HUES6 (cell line): ENCODE measurements around the gene PPL.

Experiments
- H3K27ac ChIP-seq: 2 replicates; pipeline ENCODE4 v1.7.0; 2013; ENCODE audit warnings: low read depth, mild to moderate bottlenecking, low read length, inconsistent platforms
- H3K27me3 ChIP-seq: 2 replicates; pipeline ENCODE4 v1.6.1; 2013; ENCODE audit warnings: low read length; ENCODE audit not compliant: control insufficient read depth, insufficient read depth
- H3K36me3 ChIP-seq: 2 replicates; pipeline ENCODE4 v1.6.1; 2013; ENCODE audit warnings: low read length; ENCODE audit not compliant: control insufficient read depth, insufficient read depth
- H3K4me1 ChIP-seq: 2 replicates; pipeline ENCODE4 v1.6.1; 2013; ENCODE audit warnings: low read length; ENCODE audit not compliant: control insufficient read depth, insufficient read depth
- H3K4me3 ChIP-seq: 2 replicates; pipeline ENCODE4 v1.5.1; 2013; ENCODE audit warnings: low read depth, low read length
- H3K9ac ChIP-seq: one replicate; pipeline ENCODE4 v1.6.1; 2013; ENCODE audit warnings: mild to moderate bottlenecking, low read length
- H3K9me3 ChIP-seq: 2 replicates; pipeline ENCODE4 v1.6.1; 2013; ENCODE audit warnings: low read depth, low read length; ENCODE audit not compliant: control insufficient read depth, insufficient read depth

PPL gene, protein sequence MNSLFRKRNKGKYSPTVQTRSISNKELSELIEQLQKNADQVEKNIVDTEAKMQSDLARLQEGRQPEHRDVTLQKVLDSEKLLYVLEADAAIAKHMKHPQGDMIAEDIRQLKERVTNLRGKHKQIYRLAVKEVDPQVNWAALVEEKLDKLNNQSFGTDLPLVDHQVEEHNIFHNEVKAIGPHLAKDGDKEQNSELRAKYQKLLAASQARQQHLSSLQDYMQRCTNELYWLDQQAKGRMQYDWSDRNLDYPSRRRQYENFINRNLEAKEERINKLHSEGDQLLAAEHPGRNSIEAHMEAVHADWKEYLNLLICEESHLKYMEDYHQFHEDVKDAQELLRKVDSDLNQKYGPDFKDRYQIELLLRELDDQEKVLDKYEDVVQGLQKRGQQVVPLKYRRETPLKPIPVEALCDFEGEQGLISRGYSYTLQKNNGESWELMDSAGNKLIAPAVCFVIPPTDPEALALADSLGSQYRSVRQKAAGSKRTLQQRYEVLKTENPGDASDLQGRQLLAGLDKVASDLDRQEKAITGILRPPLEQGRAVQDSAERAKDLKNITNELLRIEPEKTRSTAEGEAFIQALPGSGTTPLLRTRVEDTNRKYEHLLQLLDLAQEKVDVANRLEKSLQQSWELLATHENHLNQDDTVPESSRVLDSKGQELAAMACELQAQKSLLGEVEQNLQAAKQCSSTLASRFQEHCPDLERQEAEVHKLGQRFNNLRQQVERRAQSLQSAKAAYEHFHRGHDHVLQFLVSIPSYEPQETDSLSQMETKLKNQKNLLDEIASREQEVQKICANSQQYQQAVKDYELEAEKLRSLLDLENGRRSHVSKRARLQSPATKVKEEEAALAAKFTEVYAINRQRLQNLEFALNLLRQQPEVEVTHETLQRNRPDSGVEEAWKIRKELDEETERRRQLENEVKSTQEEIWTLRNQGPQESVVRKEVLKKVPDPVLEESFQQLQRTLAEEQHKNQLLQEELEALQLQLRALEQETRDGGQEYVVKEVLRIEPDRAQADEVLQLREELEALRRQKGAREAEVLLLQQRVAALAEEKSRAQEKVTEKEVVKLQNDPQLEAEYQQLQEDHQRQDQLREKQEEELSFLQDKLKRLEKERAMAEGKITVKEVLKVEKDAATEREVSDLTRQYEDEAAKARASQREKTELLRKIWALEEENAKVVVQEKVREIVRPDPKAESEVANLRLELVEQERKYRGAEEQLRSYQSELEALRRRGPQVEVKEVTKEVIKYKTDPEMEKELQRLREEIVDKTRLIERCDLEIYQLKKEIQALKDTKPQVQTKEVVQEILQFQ (N-terminal part only)

GRCh38 chr16:4936991-4937781 lies at the start of gene PPL:
Gene PPL (minus strand): TSS chr16:4937148. CDS start chr16:4937045, 103 bp downstream.
- H3K27ac ChIP-seq, result peak within 1 kb of the TSS; percentile 61; the same call in 1 of the 2 replicates

GRCh38 chr16:4984174-4984990 lies 47.4 kb upstream of the PPL start:
- peaks cover 44% of the 10 kb centered on the region for H3K27me3 ChIP-seq
- no peak overlapping the region for H3K9ac ChIP-seq
- no peaks in the 10 kb centered on the region for H3K9me3 ChIP-seq
- H3K36me3 ChIP-seq, result no peaks in the 10 kb centered on the region
- no peak overlapping the region for H3K4me3 ChIP-seq
- H3K27ac ChIP-seq, result no peak overlapping the region
- peaks cover 6% of the 10 kb centered on the region for H3K4me1 ChIP-seq

More at GRCh38 chr16:4936991-4937781, at the start of gene PPL:
- Histone ChIP-seq H3K4me3 (peak within 1 kb of the TSS; percentile 95), H3K4me1 (peaks cover 24% of the 10 kb centered on the region), H3K36me3 (0 out of 2 replicates have a peak, but pooled peaks cover 2% of the 10 kb centered on the region), H3K27me3 (peaks cover 14% of the 10 kb centered on the region; the same call in 1 of the 2 replicates), H3K9me3 (no peaks in the 10 kb centered on the region), H3K9ac (peak within 1 kb of the TSS; percentile 87)

- no peak overlapping the region for H3K9ac ChIP-seq
- peaks cover 23% of the 10 kb centered on the region for H3K27me3 ChIP-seq
- H3K4me1 ChIP-seq, result peaks cover 6% of the 10 kb centered on the region
- H3K27ac ChIP-seq, result no peak overlapping the region
- H3K36me3 ChIP-seq, result no peaks in the 10 kb centered on the region
- H3K4me3 ChIP-seq, result no peak overlapping the region
- H3K9me3 ChIP-seq, result no peaks in the 10 kb centered on the region
Measured at GRCh38 chr16:4982056-4982867, 45.3 kb upstream of the PPL start.

- Histone ChIP-seq H3K36me3 (no peaks in the 10 kb centered on the region), H3K4me3 (no peak overlapping the region), H3K27ac (no peak overlapping the region), H3K9ac (no peak overlapping the region), H3K9me3 (no peaks in the 10 kb centered on the region), H3K4me1 (peaks cover 6% of the 10 kb centered on the region), H3K27me3 (peaks cover 15% of the 10 kb centered on the region)
Measured at GRCh38 chr16:4981473-4981872, 44.5 kb upstream of the PPL start.

GRCh38 chr16:4980691-4981090 lies 43.7 kb upstream of the PPL start:
- Histone ChIP-seq H3K27me3 (peaks cover 8% of the 10 kb centered on the region; the same call in 1 of the 2 replicates), H3K9ac (no peak overlapping the region), H3K4me3 (no peak overlapping the region), H3K4me1 (peaks cover 6% of the 10 kb centered on the region), H3K9me3 (no peaks in the 10 kb centered on the region), H3K36me3 (no peaks in the 10 kb centered on the region), H3K27ac (no peak overlapping the region)

GRCh38 chr16:4979736-4980660 lies 43.0 kb upstream of the PPL start:
- Histone ChIP-seq H3K27ac (no peak overlapping the region), H3K36me3 (no peaks in the 10 kb centered on the region), H3K4me1 (peaks cover 6% of the 10 kb centered on the region), H3K4me3 (no peak overlapping the region), H3K9me3 (no peaks in the 10 kb centered on the region), H3K27me3 (peaks cover 4% of the 10 kb centered on the region; the same call in 1 of the 2 replicates), H3K9ac (no peak overlapping the region)

GRCh38 chr16:4979164-4979563 lies 42.2 kb upstream of the PPL start:
- Histone ChIP-seq H3K4me1 (peaks cover 6% of the 10 kb centered on the region), H3K4me3 (no peak overlapping the region), H3K27ac (no peak overlapping the region), H3K9me3 (no peaks in the 10 kb centered on the region), H3K27me3 (no peaks in the 10 kb centered on the region; the same call in 1 of the 2 replicates), H3K9ac (no peak overlapping the region), H3K36me3 (no peaks in the 10 kb centered on the region)

DNA sequence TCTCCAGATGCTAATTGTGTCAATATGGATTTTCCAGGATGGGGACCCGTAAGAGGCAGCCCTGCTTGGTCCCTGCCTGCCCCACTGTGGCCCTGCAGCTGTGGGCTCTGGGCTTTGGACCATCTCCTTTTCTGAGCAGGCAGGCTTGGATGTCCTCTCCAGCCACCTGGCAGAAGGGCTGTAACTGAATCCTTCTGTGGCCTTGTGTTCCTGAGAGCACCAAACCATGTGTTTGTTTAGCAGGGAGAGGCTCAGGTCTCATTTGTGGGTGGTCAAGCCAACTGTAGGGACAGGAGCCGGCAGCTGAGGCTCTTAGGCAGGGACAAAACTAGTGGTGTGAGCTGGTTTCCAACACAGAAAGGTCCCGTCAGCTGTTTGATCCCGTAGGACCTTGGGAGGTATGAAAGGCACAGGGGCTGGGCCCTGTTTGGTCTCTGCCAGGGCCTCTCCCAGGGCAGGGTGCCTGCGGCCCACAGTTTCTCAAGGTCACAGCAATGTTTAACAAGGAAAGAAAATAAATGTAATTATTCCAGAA lies 39.7 kb upstream of the PPL start:
- no peaks in the 10 kb centered on the region for H3K36me3 ChIP-seq
- no peaks in the 10 kb centered on the region for H3K9me3 ChIP-seq
- H3K4me1 ChIP-seq, result 0 out of 2 replicates have a peak, but pooled peaks cover under 1% of the 10 kb centered on the region
- H3K27ac ChIP-seq, result no peak overlapping the region
- no peak overlapping the region for H3K9ac ChIP-seq
- H3K27me3 ChIP-seq, result no peaks in the 10 kb centered on the region
- no peak overlapping the region for H3K4me3 ChIP-seq
